Measurements from ENCODE around the gene GAL3ST3.
A peak's percentile ranks its signal among the peaks of the same experiment; 100 is the strongest.
"Not testable (repeated sequence)": the region's sequence is repeated elsewhere in the genome, so short reads cannot be mapped to it uniquely, and the experiment has no call there.

Gene GAL3ST3

DNA sequence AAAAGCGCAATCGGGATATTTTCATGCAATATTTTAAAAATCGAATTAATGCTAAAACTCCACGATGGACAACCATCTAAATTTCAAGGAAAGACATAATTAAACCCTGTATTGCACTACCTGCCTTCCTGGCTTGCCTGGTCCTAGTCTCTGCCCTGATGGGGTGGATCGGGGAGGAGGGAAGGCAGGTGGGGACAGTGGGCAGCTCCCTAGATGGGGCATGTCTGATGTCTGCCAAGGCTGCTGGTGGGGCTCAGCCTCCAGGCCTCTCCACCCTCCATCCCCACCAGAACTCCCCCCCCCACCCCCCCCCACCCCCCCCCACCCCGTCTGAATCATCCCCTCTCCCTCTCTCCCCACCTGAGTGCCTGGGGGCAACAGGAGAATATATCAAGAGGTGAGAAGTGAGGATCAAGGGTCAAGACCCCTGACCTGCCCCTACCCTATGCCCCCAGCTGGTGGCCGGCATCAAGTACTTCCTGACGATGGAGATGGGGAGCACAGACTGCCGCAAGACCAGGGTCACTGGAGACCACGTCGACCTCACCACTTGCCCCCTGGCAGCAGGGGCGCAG is 36.5 kb downstream of the GAL3ST3 start:
- DNase-seq, result no peak

DNA sequence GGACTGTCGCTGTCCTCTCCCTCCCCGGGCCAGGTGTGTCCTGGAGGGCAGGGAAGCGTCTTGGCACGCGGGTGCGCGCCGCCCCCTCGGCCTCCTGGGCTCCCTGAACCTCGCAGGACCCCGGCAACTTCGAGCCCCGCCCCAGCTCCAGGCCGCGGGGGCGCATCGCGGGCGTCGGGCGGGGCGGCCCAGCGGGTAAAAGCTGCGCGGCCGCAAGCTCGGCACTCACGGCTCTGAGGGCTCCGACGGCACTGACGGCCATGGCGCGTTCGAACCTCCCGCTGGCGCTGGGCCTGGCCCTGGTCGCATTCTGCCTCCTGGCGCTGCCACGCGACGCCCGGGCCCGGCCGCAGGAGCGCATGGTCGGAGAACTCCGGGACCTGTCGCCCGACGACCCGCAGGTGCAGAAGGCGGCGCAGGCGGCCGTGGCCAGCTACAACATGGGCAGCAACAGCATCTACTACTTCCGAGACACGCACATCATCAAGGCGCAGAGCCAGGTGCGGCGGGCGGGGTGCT is 37.1 kb downstream of the GAL3ST3 start, which contains the start of gene CST6:
CST6 (plus strand) TSS at position 224 of the 519 bp plus-strand sequence; CDS start at position 261, 37 bp downstream.
- no peak for DNase-seq

DNA sequence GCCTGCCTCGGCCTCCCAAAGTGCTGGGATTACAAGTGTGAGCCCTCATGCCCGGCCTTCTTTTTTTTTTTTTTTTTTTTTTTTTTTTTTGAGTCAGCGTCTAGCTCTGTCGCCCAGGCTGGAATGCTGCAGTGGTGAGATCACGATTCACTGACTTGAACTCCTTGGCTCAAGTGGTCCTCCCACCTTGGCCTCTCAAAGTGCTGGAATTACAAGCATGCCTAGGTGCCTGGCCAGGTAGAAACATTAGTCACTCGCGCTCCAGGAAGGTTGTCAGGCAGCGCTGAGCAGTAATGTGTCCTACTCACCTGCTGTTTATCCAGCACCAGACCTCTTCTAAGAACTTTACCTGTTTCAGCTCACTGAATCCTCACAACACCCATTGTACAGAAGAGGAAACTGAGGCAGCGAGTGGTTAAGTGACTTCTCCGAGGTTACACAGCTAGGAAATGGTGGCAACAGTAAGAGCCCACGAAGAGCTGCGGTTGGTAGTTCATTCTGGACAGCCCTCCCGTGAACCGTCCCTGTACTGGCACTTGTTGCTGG is 37.6 kb downstream of the GAL3ST3 start:
- no peak for DNase-seq

DNA sequence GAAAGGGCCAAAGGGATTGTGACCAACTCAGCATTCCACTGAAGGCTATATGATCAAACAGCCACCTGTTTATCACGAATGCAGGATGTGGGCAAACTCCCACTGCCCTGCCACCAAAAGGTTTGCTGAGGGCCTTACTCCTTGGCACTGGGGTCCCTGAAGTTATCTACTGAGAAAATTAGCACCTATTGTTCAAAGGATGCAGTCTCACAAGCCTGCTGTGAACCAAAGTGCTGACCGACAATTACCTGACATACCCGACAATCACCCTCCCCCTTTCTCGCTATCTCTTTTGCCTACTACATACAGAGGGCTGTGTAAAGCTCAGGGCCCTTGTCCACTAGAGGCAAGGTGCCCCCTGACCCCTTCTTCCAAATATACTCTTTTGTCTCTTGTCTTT is 38.9 kb downstream of the GAL3ST3 start:
- not testable (repeated sequence) for DNase-seq

DNA sequence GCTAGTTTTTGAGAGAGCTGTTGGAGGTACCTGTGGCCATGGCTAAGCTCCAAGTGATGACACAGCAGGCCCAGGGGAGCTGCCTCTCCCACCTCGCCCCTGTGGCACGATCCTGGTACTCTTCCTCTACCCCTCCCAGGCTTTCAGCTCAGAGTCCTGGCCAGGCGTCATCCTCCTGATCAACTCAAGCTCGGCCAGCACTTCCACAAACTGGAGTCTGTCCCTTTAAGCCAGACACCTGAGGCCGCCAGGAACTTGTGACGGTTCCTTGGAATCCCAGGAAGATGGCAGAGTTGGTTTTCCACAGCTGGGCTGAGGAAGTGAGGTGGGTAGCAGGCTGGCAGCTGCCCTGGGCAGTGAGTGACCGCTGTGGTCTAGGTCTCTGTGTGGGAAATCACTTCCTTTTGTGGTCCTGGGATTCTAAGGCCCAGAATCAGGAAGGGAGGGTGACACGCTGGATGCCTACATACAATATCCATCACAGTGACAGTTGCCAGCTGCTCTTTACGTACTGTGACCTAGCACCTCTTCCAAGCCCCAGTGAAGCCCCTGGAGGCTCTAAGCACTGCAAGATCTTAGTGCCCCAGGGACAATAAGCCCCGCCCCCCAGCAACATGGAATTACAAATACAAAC is 40.4 kb downstream of the GAL3ST3 start:
- DNase-seq, result no peak

DNA sequence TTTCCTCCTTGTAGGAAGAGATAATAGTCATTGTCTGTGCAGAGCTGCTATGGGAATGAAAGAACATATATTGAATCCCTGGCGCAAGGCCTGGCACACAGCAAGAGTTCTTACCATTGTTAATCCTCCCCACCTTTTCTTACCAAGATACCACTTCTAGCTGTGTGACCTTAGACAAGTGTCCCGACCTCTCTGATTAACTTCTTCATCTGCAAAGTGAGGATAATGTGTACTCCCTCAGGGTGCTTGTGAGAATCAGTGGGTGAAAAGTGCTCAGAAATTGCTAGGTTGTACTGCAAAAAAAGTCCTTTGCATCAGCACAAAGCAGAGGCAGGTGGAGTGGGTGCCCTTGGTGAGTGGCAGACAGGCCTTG is 40.9 kb downstream of the GAL3ST3 start:
- DNase-seq, result no peak

DNA sequence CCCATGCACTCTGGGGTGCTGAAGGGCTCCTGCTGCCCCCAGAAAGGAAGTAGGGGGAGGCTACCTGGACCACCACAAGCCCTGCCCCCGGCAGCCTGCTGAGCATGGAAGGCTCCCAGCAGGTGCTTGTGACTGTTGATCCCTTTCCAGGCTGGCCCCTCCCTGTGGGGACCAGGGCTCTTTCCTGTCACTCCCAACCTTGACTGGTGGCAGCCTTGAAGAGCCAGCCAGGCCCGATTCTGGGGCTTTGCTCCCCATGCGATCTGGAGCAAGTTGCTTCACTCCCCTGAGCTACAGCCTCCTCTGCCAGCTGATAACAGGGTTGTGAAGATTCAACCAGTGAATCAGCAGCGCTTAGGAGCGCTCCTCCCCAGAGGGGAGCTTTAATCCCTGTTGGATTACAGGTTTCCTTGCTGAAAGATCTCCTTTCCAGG is 41.7 kb downstream of the GAL3ST3 start:
- DNase-seq, result no peak

DNA sequence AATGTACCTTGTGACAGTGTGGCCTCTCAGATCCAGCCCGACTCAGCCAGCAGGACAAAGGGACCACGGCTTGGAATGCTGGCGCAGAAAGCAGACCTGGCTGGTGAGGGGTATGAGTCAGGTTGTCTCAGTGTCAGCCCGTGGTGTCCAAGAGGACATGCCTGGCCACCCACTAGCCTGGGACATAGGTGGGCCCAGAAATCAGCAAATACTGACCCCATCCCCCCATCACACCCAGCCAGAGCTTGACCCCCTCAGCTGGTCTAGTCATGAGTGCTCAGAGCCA is 42.1 kb downstream of the GAL3ST3 start:
- no peak for DNase-seq

DNA sequence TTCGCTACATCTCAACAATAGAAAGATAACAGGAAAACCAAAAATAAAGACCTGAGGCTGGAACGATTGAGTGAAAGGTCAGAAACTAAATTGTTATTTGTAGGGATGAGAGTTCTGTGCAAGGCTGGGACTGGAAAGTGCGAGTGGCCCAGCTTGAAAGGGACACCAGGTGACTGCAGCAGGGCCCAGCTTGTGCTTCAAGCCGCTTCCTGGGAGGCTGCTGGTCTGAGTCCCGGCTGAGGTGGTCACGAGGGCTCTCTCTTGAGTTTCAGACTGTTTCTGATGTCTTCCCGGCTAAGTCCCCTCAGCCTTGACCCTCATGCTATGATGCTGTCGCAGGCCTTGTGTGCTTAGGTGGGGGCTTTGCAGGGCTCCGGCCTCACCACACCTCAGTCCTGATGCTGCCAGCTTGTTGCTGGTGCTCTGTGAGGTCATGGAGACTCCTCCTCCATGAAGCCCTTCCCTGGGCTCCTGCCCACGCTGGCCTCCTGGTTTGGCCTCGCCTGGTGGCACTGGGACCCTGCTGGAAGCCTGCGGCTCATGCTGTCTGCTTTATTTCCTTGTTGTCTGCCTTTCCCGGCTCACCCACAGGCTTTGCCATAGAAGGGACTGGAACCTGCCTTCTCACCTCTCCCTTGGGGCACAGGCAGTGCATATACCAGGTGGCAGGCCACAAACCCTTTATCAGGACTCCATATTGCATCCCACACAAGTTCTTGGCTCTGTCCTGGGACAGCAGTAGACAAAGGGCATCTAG is 42.6 kb downstream of the GAL3ST3 start:
- no peak for DNase-seq

DNA sequence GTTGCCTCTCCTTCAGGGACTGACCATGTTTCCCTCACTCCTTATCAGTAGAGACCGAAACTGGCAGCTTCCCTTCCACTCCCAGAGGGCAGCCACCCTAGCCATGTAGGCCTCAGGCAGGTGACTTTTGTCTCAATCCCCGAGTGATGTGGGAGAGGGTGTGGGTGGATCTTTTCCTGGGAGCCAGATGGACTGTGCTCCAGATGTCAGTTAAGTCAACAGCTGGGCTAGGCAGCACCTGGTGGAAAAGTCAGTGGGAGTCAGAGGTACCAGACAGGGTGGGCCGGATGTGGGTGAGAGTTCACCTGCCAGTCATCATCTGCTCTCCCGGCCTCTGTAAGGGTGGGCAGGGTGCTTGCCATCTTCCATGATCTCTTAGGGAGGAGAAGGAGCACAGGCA is 44.8 kb downstream of the GAL3ST3 start:
- no peak for DNase-seq

DNA sequence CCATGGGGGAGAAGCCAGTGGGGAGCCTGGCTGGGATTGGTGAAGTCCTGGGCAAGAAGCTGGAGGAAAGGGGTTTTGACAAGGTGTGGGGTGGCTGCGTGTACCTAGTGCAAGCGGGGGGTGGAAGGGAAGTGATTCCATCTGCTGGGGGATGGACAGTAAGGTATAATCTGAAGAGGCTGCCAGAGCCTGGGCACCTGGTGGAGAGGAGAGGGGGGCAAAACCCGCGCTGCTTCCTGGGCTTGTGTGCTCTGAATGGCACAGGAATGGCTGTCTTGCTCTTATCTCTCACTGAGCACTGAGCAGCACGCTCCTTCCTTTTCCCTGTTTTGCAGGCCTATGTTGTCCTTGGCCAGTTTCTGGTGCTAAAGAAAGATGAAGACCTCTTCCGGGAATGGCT is 45.7 kb downstream of the GAL3ST3 start:
- DNase-seq, result no peak

DNA sequence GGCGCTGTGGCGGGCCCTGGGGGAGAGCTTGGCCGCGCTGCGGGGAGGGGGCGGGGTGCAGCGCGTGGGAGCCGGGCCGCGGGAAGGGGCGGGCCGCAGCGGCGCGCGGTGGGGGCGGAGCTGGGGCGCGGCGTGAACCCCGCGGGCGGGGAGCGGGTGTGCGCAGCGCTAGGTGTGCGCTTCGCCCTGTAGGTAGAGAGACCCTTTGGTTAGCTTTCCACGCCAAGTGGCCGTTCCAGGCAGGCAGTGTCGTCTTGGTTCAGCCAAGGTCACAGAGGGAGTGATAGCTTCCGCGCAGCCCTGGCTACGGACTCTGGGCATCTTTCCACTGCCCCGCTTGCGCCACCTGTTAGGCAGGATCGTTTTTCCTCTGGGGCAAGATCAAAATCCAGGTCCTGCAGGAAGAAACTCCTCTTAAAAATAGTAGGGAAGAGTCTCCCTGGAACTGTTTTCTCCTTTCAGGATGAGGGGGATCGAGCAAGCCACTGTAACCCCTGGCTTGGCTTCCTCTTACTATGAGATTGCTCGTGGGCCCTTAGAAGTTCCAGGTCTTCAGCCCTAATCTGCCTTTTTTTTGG is 46.2 kb downstream of the GAL3ST3 start:
- DNase-seq, result no peak

DNA sequence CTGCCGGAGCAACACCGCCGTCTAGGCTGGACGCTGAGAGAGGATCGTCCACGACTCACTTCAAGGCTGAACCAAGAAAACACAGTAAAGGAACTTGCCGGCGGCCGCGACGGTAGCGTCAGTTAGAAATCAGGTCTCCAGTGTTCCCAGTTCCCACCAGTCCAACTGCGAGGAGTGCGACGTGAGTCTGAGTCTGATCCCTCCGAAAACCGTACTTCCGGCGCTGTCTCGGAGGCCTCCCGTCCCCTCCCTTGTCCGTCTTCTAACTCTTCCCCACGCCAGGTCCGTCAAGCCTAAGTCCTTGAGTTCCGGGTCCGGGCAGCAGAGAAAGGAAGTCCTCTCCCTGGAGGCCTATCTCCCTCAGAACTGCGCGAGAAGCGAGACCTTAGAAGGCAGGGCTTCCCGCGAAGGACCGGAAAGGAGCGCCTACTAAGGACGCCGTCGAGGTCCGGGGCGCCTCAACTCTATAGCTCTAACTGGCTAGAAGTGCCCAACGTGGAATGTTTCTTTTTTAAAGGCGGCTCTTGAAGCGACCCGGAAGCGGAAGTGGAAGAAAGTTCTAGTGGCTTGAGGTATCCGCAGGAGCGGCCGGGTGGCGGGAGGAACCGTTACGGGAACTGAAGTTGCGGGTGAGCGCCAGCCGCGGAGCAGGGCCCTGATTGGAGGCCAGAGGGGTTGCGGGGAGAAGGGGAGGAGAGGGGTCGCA is 46.9 kb downstream of the GAL3ST3 start, which contains the start of the genes BANF1 and EIF1AD:
BANF1 (plus strand) TSS at position 562 of the 706 bp plus-strand sequence. CDS start 748 bp downstream, outside the sequence.
EIF1AD (minus strand) TSS at position 216 of the 706 bp plus-strand sequence. CDS start 1,768 bp downstream, outside the sequence.
- DNase-seq, result peak; percentile 93

DNA sequence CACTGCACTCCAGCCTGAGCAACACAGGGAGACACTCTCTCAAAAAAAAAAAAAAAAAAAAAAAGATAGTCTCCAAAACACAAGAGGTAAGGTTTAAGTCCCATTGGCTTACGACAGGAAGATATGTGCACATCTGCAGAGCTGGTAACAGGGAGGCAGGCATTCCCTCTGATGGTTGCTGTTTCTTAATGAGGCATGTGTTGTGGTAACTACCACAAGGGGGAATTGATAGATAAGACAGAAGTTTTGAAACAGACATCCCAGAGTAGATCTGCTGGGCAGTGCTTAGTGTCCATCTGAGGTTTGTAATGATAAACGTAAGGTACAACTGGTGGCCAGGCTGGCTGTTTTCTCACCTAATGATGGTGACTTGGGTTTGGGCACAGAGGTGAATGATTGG is 51.7 kb downstream of the GAL3ST3 start:
- DNase-seq, result no peak

DNA sequence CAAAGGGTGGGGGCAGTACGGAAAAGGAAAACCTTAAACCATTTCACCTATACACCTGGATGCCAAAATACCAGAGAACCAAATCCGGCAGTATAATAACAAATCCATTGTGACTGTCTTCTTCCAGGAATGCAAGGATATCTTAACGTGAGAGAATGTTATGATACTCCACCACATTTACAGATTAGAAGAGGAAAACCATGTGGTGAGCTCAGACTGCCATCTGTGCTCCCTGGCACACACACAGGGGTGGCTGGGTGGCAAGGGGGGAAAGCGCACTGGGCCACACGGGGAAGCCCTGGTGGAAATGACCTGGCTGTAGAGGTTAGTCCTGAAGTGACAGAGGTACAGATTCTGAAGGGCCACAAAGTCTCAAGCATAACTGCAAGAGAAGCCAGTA is 56.9 kb downstream of the GAL3ST3 start:
- DNase-seq, result no peak

Measured in central memory CD4-positive, alpha-beta T cell (primary cell).